WI38 (cell line): ENCODE results near the gene HDGFL2.

Source experiments
- H3K4me3 ChIP-seq: 2 replicates; pipeline ENCODE4 v1.5.1; 2011; ENCODE audit warnings: low read depth, mild to moderate bottlenecking, control low read depth, low read length
- TF ChIP-seq, protein P1 (sequence below): IDR thresholded peaks from 2 replicates; pipeline ENCODE4 v1.5.1; 2012; ENCODE audit warnings: low read depth, mild to moderate bottlenecking, control low read depth, low read length

The HDGFL2 gene

GRCh38 chr19:4474514-4475022 lies 2.5 kb downstream of the HDGFL2 start:
- peak overlapping the region; percentile 92 for H3K4me3 ChIP-seq
- TF ChIP-seq, protein P1, sequence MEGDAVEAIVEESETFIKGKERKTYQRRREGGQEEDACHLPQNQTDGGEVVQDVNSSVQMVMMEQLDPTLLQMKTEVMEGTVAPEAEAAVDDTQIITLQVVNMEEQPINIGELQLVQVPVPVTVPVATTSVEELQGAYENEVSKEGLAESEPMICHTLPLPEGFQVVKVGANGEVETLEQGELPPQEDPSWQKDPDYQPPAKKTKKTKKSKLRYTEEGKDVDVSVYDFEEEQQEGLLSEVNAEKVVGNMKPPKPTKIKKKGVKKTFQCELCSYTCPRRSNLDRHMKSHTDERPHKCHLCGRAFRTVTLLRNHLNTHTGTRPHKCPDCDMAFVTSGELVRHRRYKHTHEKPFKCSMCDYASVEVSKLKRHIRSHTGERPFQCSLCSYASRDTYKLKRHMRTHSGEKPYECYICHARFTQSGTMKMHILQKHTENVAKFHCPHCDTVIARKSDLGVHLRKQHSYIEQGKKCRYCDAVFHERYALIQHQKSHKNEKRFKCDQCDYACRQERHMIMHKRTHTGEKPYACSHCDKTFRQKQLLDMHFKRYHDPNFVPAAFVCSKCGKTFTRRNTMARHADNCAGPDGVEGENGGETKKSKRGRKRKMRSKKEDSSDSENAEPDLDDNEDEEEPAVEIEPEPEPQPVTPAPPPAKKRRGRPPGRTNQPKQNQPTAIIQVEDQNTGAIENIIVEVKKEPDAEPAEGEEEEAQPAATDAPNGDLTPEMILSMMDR = no peak

DNA sequence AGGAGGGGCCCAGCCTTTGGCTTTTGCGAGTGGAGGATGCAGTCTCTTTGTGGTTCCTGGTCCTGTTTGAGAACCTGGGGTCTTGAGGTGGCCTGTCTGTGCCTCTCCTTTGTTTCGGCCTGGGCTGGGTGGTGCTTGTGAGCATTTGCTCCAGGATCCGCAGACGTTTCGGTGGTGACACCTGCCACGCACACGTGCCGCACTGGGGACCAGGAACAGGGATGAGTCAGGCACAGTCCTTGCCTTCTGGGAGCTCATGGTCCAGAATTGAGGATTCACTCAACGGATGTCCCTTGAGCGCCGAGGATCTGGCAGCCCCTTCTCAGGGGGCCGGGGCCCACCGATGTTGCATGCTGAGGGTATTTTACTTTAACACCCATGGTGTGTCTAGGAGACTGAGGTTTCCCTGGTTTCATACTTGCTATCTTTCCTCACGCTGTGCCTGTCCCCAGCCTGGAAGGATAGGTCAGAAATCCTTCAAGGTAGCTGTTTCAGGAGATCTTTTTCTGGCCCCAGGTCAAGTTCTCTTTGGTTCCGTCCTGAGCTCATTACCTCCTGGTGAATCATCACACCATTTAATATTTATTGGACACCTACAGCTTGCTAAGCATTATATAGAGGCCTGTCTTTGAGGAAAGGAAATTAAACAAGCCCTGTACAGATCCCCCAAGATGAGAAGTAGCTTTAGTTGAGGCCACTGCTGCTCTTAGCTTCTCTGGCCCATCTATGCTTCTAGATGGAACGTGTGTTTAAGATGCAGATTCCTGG lies 5.1 kb downstream of the HDGFL2 start:
- TF ChIP-seq, protein P1 = no peak

DNA sequence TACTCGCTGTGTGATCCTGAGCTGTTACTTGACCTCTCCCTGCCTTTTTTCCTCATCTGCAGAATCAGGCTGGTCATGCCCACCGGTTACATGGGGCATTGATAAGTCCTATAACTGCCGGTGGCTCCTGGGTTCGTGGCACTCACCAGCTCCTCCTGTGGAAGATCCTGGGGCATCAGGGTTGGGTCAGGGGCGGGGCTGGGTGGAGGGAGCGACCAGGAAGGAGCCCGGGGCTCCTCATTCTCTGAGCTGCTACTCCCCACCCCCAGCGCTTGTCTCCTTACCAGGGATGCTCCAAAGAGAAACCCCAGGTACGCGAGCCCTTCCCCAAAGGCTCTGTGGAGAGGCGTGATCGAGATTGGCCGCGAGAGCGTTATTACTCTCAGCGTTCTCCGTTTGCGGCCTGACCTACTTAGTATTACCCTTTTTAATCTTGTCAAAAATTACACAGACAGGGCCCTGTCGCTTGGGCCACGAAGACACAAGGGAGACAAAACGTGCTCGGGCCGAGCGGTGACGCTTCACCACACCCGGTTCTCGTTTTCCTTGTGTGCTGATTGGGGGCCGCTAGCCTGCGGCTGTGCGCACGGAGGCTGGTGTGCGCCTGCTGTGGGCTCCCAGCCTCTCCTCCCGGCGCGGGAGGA lies 10.7 kb downstream of the HDGFL2 start:
- TF ChIP-seq, protein P1 = no peak
- no peak overlapping the region for H3K4me3 ChIP-seq

More for the DNA sequence above, 5.1 kb downstream of the HDGFL2 start:
- no peak overlapping the region for H3K4me3 ChIP-seq

- no peak overlapping the region for H3K4me3 ChIP-seq
- TF ChIP-seq, protein P1 = no peak
Measured at GRCh38 chr19:4483385-4483784, 11.3 kb downstream of the HDGFL2 start.

DNA sequence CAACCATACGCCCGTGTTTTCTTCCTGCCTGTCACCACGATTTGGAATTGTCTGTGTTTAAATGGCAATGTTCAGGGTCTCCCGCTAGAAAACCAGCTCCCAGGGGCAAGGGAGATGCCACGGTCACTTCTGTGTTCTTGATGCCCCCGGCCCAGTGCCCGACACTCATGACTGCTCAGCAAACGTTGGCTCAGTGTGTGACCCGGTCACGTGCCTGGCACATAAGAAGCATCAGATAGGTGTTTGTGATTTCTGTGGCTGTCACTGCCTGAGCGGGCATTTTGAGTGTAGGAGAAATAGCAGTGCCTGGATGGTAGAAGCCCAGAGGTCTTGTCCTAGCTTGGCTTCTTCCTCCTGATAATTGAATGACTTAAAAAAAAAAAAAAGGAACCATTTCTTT lies 15.5 kb downstream of the HDGFL2 start:
- H3K4me3 ChIP-seq = no peak overlapping the region
- TF ChIP-seq, protein P1 = no peak

DNA sequence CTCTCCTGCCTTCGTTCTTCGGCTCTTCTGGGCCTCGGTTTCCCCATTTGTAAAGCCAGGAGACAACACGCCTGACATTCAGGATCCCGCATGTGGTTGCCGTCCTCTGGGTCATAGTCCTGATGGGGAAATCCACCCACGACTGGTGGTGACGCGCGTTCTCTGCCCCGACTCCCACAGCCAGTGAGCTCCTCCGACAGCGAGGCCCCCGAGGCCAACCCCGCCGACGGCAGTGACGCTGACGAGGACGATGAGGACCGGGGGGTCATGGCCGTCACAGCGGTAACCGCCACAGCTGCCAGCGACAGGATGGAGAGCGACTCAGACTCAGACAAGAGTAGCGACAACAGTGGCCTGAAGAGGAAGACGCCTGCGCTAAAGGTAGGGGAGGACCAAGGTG lies 16.4 kb downstream of the HDGFL2 start:
- H3K4me3 ChIP-seq = no peak overlapping the region
- TF ChIP-seq, protein P1 = no peak

GRCh38 chr19:4491446-4491845 lies 19.3 kb downstream of the HDGFL2 start:
- H3K4me3 ChIP-seq = no peak overlapping the region
- TF ChIP-seq, protein P1 = no peak
